Caco-2 (cell line): ENCODE results near the gene C1RL. TPM values are rescaled to one million over a fixed set of nuclear protein-coding genes. Genes with fewer than 3 reads are reported as not detected.

Source experiments
- BruUV-seq: library from RNA; stranded (reverse); fragments of 400-500 nt; replicated peaks from 2 replicates; lab custom pipeline; 2021; lab: Mats Ljungman, UMichigan
- CTCF ChIA-PET: fragments of 300-600 bp; sonication (Branson Sonifier 250); formaldehyde crosslinking; loops from one replicate; lab custom pipeline; 2022; ENCODE audit warnings: antibody characterized with exemption; lab: Charles Lee
- POLR2A ChIA-PET: fragments of 300-600 bp; sonication (Branson Sonifier 250); formaldehyde crosslinking; loops from one replicate; lab custom pipeline; 2022; ENCODE audit warnings: antibody characterized with exemption; lab: Charles Lee
- DNase-seq, 2 experiments: peaks; one replicate each; pipeline versions ENCODE4 v3.0.0 to v3.0.0-alpha.2; 2020 to 2022
- H3K27me3 ChIP-seq: replicated peaks from 2 replicates; pipeline ENCODE4 v1.6.0; 2011; ENCODE audit warnings: low read length; ENCODE audit not compliant: control insufficient read depth, insufficient read depth
- H3K36me3 ChIP-seq: 2 replicates; pipeline ENCODE4 v1.5.1; 2011; ENCODE audit warnings: low read length; ENCODE audit not compliant: control insufficient read depth, insufficient read depth
- H3K4me1 ChIP-seq: fragments of 250-450 bp; sonication (Bioruptor Pico); 2 replicates; pipeline ENCODE4 v1.5.1; 2020; ENCODE audit warnings: mild to moderate bottlenecking
- H3K4me3 ChIP-seq: 2 replicates; pipeline ENCODE4 v1.5.1; 2011; ENCODE audit warnings: low read depth, mild to moderate bottlenecking, control low read depth, low read length
- H3K9me3 ChIP-seq: fragments of 250-450 bp; sonication (Bioruptor Pico); 2 replicates; pipeline ENCODE4 v1.5.1; 2020; ENCODE audit warnings: mild to moderate bottlenecking, moderate library complexity
- H3K27ac Mint-ChIP-seq: one replicate; pipeline ENCODE4 v1.8.0; 2022; ENCODE audit warnings: mixed read lengths; ENCODE audit not compliant: unreplicated experiment
- H3K27me3 Mint-ChIP-seq: one replicate; pipeline ENCODE4 v1.8.0; 2022; ENCODE audit warnings: mixed read lengths; ENCODE audit not compliant: insufficient read depth, unreplicated experiment
- H3K36me3 Mint-ChIP-seq: one replicate; pipeline ENCODE4 v1.8.0; 2022; ENCODE audit warnings: mild to moderate bottlenecking, mixed read lengths; ENCODE audit not compliant: insufficient read depth, unreplicated experiment
- H3K4me1 Mint-ChIP-seq: one replicate; pipeline ENCODE4 v1.8.0; 2022; ENCODE audit warnings: low read depth, mixed read lengths; ENCODE audit not compliant: unreplicated experiment
- H3K4me3 Mint-ChIP-seq: one replicate; pipeline ENCODE4 v1.8.0; 2022; ENCODE audit warnings: mild to moderate bottlenecking, moderate library complexity, mixed read lengths; ENCODE audit not compliant: unreplicated experiment
- H3K9me3 Mint-ChIP-seq: one replicate; pipeline ENCODE4 v1.8.0; 2022; ENCODE audit warnings: mixed read lengths; ENCODE audit not compliant: unreplicated experiment
- CTCF ChIP-seq, 2 experiments: fragments of 200-600 bp in 1 of 2; IDR thresholded peaks; 1 replicate in 1 of 2; 2 replicates in 1 of 2; pipeline versions ENCODE4 v1.5.1 to v1.8.0; 2011 to 2022; ENCODE audit warnings: antibody characterized with exemption in 1 of 2, control low read depth in 1 of 2, inconsistent platforms in 1 of 2, low read depth in 1 of 2, low read length in 1 of 2, mild to moderate bottlenecking in 1 of 2, moderate library complexity in 1 of 2; ENCODE audit not compliant: insufficient read depth in 1 of 2, severe bottlenecking in 1 of 2, unreplicated experiment in 1 of 2
- intact Hi-C: fragments of 100-400 bp; cut with micrococcal nuclease; formaldehyde crosslinking; loops from one replicate; pipeline ENCODE4 v1.10.0; 2022; ENCODE audit not compliant: unreplicated experiment
- total RNA-seq: library from RNA; stranded (reverse); gene quantifications from 2 replicates; pipeline ENCODE4 v1.2.3, GENCODE V29; 2022

C1RL gene
- total RNA-seq, 1 experiment from 2014 or later, result 40.2 TPM

DNA sequence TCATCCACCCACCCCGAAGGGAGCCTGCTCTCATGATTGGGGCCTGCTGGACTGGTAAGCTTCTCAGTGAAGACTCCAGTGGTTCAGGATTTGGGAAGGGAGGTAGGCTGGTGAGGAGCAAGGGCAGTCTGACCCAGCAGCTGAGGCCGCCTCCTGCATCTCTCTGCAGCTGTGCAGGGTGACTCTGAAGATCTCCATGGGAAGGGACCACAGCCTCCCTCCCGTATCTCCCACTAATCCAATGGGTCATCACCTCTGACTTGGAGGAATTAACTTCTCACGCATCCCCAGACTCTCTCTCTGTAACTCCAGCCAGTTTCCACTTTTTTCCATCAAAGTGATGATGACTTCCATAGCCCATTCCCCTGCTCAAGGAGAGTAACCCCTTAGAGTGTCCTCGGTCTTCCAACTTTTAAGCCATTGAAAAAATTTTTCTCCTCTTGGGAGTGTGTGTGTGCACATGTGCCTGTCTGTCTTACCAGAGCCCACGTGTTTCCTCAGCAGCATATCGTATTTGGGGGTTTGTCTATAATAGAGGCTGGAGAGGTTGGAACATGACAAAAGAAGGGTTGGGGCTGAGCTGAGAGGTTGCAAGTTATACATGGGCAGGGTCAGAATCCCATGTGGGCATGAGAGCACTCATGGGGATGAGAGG, 32.5 kb upstream of the C1RL start:
- Mint-ChIP-seq H3K36me3 (peaks cover 9% of the 10 kb centered on the region), H3K4me3 (no peak overlapping the region), H3K27ac (no peak overlapping the region), H3K27me3 (no peaks in the 10 kb centered on the region), H3K9me3 (no peaks in the 10 kb centered on the region), H3K4me1 (no peaks in the 10 kb centered on the region)
- Histone ChIP-seq H3K36me3 (no peaks in the 10 kb centered on the region), H3K4me1 (no peaks in the 10 kb centered on the region), H3K4me3 (no peak overlapping the region), H3K27me3 (no peaks in the 10 kb centered on the region), H3K9me3 (no peaks in the 10 kb centered on the region)
- no TSS peak for BruUV-seq
- ChIA-PET POLR2A (interaction anchor here (0.6 kb wide), 1 partner anchor 298 kb away, joined by 3 read pairs; no protein-coding TSS in a partner anchor), CTCF (interaction anchor here (0.7 to 1.8 kb wide), 4 partner anchors 13 to 48 kb away, joined by 3 to 9 read pairs (median 4); partner anchors contain the start of genes C1RL, PEX5 and RBP5)
- intact Hi-C loops, result loop anchor here (1.0 kb wide), 3 partner anchors 47 to 497 kb away; no protein-coding TSS in a partner anchor
- no peak for DNase-seq
- no peak for TF ChIP-seq CTCF (IDR thresholded peaks at IDR 0.05; ENCODE audit: insufficient read depth in 1 of 2, low read depth in 1 of 2, low read length in 1 of 2, severe bottlenecking in 1 of 2, unreplicated experiment in 1 of 2)

GRCh38 chr12:7139200-7139599, 30.2 kb upstream of the C1RL start:
- H3K36me3 Mint-ChIP-seq, result peaks cover 11% of the 10 kb centered on the region
- no peak for TF ChIP-seq CTCF (IDR thresholded peaks at IDR 0.05; ENCODE audit: insufficient read depth in 1 of 2, low read depth in 1 of 2, low read length in 1 of 2, severe bottlenecking in 1 of 2, unreplicated experiment in 1 of 2)
- no peaks in the 10 kb centered on the region for H3K4me1 Mint-ChIP-seq
- H3K9me3 Mint-ChIP-seq, result no peaks in the 10 kb centered on the region
- DNase-seq, result no peak
- H3K27me3 ChIP-seq, result no peaks in the 10 kb centered on the region
- no peak overlapping the region for H3K4me3 Mint-ChIP-seq
- no peak overlapping the region for H3K27ac Mint-ChIP-seq
- H3K9me3 ChIP-seq, result no peaks in the 10 kb centered on the region
- no peaks in the 10 kb centered on the region for H3K27me3 Mint-ChIP-seq
- H3K4me3 ChIP-seq, result no peak overlapping the region
- no TSS peak for BruUV-seq
- intact Hi-C loops, result no loop called here
- ChIA-PET CTCF (interaction anchor here (1.0 kb wide), 1 partner anchor 16 kb away, joined by 4 read pairs; no protein-coding TSS in a partner anchor), POLR2A (no interaction called here)
- no peaks in the 10 kb centered on the region for H3K4me1 ChIP-seq
- H3K36me3 ChIP-seq, result 0 out of 2 replicates have a peak, but pooled peaks cover 2% of the 10 kb centered on the region

DNA sequence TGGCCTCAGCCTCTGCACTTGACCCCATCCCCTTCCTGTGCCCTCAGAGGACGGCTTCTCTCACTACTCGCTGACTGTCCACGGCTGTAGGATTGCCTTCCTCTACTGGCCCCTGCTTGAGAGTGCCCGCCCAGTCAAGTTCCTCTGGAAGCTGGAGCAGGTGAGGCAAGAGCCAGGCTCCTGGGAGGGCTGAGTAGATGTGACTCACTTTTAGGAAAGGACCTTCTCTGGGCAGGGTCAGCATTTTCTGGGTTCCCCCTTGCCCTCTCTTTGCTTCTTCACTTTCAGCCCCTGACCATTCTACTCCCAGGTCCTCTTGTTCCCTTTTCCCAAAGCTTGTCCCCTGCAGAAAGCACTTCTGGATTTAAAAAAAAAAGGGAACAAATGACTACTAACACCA, 28.9 kb upstream of the C1RL start:
- TF ChIP-seq CTCF (IDR thresholded peaks at IDR 0.05; ENCODE audit: insufficient read depth in 1 of 2, low read depth in 1 of 2, low read length in 1 of 2, severe bottlenecking in 1 of 2, unreplicated experiment in 1 of 2), result no peak
- intact Hi-C loops, result no loop called here
- Histone ChIP-seq H3K9me3 (no peaks in the 10 kb centered on the region), H3K36me3 (peaks cover 2% of the 10 kb centered on the region; the same call in 1 of the 2 replicates), H3K4me3 (no peak overlapping the region), H3K27me3 (no peaks in the 10 kb centered on the region), H3K4me1 (no peaks in the 10 kb centered on the region)
- no peak for DNase-seq
- no peak overlapping the region for H3K27ac Mint-ChIP-seq
- POLR2A ChIA-PET, result no interaction called here
- H3K4me3 Mint-ChIP-seq, result no peak overlapping the region
- no peaks in the 10 kb centered on the region for H3K9me3 Mint-ChIP-seq
- H3K36me3 Mint-ChIP-seq, result peaks cover 11% of the 10 kb centered on the region
- no TSS peak for BruUV-seq
- CTCF ChIA-PET, result no interaction called here
- no peaks in the 10 kb centered on the region for H3K27me3 Mint-ChIP-seq
- H3K4me1 Mint-ChIP-seq, result no peaks in the 10 kb centered on the region
